ENCODE measurements around the gene SLC15A3. TPM values are rescaled to one million over a fixed set of nuclear protein-coding genes. Genes with fewer than 3 reads are reported as not detected.

The SLC15A3 gene
- total RNA-seq, 1 donor from 2014 or later, result 8.8 TPM

GRCh38 chr11:60889869-60890311 lies 62.1 kb downstream of the SLC15A3 start:
- no peak for DNase-seq

GRCh38 chr11:60887556-60887955 lies 64.4 kb downstream of the SLC15A3 start:
- DNase-seq, result no peak

Small RNA genes within 50 kb of the gene (small RNA-seq; reads per million reads assigned to genes)
- not detected for gene RNU6-933P (ENCODE audit: low replicate concordance)

Other genes starting within 250 kb of the SLC15A3 start
- gene MS4A18, start 227.5 kb downstream of the SLC15A3 start, total RNA-seq, result not detected
- not detected for gene MS4A15, start 195.3 kb downstream of the SLC15A3 start, total RNA-seq
- gene MS4A10, start 166.8 kb downstream of the SLC15A3 start, total RNA-seq, result not detected
- gene CCDC86, start 110.1 kb downstream of the SLC15A3 start, total RNA-seq, result 9.8 TPM
- 0.59 TPM for gene PTGDR2, start 96.2 kb downstream of the SLC15A3 start, total RNA-seq
- 0.49 TPM for gene ZP1, start 84.6 kb downstream of the SLC15A3 start, total RNA-seq
- 31.7 TPM for gene PRPF19, start 45.6 kb downstream of the SLC15A3 start, total RNA-seq
- gene TMEM109, start 38.0 kb downstream of the SLC15A3 start, total RNA-seq, result 46.7 TPM
- 12.4 TPM for gene TMEM132A, start 27.7 kb downstream of the SLC15A3 start, total RNA-seq
- 0.39 TPM for gene CD6, start 19.5 kb upstream of the SLC15A3 start, total RNA-seq
- 0.20 TPM for gene CD5, start 150.3 kb upstream of the SLC15A3 start, total RNA-seq
- 9.9 TPM for gene VPS37C, start 209.2 kb upstream of the SLC15A3 start, total RNA-seq

Data from skin of body (tissue), 3 donors.